HPDE6-E6E7 (cell line): ENCODE results near the gene ACAA2.

Experiments used
- DNase-seq: peaks from one replicate; pipeline ENCODE4 v3.0.0; 2011; ENCODE audit warnings: missing footprints; ENCODE audit errors: extremely low spot score

Gene ACAA2

DNA sequence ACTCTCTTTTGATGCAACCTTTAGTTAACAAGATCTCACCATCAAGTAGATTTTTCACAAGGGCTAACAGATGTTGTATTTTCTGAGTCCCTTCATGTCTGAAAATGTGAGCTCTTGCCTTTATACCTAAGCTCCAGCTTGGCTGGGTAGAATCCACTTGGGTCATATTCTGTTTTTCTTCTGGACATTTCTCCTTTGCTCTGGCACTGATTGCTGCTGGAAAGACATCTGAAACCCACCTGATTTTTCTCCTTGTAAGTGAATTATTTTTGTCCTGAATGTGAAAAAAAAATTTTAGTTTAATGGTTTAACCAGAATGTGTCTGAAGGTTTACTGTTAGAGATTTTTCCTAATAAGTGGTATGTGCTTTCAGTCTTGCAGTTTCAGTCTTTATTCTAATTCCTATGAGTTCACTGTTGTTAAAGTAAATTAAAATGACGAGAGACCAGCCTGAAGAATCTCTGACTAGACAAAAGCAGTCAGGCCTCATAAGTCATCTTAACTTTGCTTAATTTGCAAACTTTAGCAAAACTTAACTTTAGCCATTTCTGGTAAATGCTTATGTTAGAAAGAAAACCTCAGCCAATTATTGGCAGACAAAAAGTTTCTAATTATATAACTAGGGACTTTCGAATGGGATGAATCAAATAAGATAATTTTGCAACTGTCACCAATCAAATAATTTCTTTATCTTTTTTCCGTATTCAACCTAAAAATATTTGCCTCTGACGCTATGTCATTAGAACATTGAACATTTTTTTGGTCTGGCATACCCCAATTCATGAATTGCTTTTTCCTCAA is 70.8 kb downstream of the ACAA2 start:
- DNase-seq = no peak

DNA sequence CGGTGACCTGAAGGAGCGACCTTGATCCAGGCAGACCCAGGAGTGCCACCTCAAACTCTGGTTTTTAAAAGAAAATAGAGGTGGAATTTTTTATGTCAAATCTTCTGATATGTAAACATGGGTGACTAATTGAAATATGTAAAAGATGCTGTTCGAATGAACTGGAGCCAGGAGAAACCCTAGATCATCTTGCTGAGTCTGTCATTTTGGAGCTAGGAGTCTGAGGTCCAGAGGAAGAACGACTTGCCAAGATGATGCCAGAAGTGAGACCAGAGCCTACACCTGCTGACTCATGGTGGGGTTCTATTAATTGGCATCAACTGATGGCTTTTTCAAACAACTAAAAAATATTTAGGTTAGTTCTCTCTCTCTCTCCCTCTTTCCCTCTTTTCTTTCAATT is 74.1 kb downstream of the ACAA2 start:
- DNase-seq = no peak

DNA sequence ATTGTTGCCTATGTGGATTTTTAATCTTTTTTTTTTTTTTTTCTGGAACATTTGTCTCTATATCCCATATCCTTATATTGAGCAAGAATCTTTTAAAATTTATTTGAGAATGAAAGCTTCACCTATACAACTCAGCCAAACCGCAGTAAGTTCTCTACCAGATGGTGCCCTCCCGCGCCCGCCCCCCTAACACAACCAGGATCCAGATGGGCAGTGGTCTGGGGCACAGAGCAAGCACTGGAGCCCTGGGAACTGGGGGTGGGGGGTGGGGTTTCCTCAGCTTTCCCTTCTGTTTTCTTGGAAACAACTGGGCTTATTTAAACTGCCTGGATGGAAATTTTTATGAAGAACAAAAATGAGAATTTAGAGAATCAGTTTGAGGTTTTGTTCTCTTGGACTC is 74.6 kb downstream of the ACAA2 start:
- DNase-seq = no peak

DNA sequence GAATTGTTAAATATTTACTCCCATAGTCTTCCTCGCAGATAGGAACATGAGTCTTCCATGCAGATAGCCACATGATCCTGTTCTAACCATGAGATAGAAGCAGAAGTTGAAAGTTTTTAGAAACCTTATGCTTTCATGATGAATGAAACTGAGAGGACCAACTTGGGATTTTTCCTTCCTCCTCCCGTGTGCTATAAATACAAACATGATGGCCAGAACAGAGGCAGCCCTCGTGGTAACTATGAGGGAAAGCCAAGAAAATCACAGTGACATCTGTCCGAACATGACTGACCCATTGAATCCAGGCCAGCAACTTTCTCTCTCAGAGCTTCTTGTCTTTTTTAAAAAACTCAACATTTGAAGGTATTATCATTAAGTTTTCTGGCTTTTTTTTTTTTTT is 78.5 kb downstream of the ACAA2 start:
- DNase-seq = no peak

DNA sequence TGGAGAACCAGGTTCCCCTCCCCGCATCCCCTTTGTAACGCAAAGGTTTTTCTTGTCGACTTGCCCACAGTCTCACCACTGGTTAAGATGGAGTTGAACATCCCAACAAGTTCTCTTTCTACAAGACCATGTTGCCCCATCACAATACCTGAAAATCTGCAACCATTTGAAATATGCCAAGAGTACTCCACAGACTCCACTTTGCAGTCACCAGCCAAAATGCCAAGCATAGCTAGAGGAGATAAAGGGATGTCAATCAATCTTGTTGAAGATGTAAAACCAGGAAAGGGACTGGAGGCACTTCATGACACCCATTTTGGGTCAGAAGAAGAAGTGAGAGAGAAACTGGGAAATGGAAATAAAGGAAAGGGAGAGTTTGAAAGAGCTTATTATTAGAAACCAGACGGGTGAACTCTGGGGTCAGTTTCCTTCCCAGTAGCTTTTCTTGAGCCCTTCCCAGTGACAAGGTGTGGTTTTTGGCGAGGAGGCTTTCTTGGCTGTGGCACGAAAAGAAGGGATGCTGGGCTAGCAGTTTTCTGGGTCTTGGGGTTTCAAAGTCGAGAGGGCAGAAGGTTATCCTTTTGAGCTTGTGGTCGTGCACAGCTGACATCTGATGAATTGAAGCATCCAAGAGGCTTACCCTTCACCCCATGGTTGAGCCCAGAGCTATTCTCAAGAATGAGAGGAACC is 79.3 kb downstream of the ACAA2 start:
- no peak for DNase-seq

DNA sequence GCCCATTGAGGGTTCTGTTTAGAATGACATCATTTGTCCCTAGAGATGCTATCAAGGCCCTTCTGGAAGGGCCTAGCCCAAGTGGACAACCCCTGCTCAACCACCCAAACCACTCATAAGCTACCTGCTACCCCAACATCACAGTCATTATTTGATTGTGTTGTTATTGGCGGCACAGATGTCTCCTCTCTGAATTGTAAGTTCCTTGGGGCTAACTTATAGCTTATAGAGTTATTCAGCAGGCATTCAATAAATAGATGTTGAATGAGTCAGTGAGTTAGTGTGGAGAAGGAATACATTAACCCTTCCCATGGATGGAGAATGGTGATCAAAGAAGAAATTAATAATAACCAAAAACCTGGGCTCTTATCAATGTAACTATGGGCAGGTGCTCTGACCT is 80.0 kb downstream of the ACAA2 start:
- no peak for DNase-seq
